ENCODE data around the gene TTC19.
A peak's percentile ranks its signal among the peaks of the same experiment; 100 is the strongest.

The TTC19 gene, protein sequence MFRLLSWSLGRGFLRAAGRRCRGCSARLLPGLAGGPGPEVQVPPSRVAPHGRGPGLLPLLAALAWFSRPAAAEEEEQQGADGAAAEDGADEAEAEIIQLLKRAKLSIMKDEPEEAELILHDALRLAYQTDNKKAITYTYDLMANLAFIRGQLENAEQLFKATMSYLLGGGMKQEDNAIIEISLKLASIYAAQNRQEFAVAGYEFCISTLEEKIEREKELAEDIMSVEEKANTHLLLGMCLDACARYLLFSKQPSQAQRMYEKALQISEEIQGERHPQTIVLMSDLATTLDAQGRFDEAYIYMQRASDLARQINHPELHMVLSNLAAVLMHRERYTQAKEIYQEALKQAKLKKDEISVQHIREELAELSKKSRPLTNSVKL

DNA sequence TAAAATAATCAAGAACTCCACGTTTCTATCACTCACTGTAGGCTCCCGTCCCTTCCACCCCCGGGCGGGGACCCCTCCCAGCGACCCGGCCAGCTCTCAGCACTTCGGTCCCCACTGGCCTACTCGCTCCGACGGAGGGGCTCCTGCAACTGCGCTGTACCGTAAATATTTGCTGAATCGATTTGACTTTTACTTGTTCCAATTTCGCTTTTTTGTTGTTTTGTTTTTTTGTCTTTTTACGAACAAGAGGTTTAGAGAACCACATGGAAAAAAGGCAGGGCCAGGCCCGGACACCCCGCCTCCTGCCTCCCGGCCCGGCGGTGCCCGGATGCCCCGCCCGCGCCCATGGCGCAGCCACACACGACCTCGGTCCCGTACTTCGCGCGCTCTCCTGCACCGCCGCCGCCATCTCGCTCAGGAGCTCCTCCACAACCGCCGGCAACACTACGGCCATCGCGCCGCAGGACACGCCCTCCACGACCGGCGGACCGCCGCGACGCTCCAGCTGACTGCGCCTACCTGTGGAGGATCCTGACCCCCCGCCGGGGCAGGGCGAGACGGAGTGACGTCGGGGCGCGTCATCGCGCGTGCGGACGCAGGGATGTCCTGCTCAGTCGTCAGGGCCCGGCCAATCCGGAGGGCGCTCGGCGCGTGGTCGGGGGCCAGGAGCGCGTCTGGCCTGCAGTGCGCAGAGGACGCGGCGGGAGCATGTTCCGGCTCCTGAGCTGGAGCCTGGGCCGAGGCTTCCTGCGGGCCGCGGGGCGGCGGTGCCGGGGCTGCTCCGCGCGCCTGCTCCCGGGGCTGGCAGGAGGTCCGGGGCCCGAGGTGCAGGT lies at the start of gene TTC19, which contains the start of gene ZSWIM7:
TTC19 (plus strand) TSS at position 684 of the 833 bp plus-strand sequence; CDS start at position 709, 25 bp downstream.
ZSWIM7 (minus strand) TSS at position 564 of the 833 bp plus-strand sequence; CDS start at position 454, 110 bp downstream.
- DNase-seq: peak; percentile 70

DNA sequence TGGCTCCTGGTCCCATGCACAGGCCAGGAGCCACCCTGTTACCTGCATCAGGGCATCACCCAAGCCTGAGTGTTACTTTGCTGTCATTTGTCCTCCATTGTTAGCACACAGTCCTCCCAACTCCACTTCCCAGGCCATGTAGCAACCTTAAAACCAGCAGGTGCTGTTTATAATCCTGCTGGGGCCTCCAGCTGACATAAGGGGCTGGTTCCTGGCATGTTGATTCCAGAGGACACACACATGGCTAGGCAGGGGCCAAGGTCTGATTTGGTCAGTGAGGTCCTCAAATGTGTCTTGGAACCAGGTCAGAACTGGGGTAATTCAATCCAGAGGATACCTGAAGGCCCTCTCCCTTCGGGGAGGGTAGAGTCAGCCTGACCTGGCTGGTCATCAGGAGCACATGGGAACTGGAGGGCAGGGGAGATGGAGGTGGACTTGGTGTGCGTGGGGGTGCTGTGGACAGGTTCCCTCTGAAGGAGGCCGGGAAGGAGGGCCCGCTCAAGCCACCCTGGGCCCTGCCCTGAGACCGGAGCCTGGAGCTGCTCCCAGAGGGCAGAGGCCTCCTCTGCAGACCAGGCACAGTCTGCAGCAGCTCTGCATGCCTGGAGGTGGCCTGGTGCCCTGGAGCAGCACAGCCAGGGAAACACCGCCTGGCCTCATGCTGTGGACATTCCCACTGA lies 48.1 kb upstream of the TTC19 start:
- no peak for DNase-seq

DNA sequence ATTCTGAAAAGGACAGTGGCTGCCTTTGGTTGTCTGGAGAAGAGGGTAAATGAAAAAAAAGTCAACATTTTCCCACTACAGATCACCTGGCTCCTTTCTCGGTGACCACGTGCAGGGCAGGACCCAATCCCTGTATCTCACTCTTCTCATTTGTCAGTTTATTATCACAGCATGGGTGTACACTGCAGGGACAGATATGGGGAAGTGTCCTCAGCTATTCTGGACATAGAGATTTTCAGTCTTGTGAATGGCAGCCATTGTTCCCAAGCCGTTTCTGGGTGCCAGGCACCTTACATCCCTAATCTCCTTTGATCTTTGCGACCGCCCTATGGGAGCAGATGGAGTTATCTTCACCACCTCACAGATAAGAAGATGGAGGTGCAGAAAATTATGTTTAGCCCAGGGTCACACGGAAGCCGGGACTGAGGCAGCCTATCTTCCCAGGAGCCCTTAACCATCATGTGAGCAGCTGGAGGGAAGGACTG lies 47.5 kb upstream of the TTC19 start:
- no peak for DNase-seq

DNA sequence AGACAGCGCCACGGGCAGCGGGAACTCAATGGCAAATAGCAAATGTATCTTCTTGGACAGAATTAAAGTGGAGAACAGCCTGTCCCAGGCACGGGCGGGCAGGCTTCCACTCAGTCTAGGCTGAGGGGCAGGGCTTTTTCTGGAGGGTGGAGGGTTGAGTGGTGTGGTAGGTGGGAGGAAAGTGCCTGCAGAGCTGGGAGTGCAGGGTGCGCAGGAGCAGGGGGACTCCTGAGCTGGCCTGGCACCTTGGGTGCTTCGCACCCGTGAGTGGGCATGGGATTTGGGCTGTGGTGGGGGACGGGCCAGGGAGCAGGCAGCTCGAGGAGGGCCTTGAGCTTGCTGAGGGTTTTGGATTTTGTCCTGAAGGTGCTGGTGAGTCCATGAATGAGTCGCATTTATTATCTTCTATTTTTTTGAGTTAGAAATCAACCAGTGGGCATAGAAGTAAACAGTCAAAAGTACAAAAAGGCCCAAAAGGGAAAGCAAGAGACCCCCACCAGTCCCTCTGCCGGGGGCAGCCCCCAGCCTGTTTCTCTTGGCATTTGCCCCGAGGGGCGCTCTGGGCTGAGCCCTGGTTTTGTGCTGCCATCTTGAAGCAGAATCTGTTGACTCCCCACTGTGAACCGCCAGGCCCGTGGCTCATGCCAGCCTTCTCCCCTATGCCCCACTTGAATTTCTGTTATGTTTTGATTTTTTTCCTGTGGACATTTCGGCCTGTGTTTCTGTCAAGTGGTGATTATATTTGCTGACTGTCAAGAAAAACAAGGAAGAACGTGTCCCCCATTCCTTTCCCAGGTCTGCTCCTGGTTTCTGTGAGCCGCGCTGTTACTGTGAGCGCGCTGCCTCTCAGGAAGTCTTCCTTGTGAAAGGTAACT lies 46.5 kb upstream of the TTC19 start:
- DNase-seq: no peak

DNA sequence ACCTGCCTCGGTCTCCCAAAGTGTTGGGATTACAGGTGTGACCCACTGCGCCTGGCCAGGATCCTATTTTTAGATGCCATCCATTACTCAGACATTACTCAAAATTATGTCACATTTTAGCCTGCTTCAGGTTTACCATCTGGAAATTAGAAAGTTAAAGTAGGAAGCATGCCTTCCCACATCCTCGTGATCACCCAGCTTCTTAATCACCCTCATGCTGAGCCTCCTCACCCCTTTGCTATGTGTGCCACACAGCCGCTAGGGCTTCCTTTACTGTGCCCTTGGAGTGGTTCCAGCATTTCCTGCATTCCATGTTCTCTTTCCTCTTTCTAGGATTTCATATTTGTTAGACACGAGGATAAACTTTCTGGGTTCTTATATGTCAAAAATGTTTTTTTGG lies 45.4 kb upstream of the TTC19 start:
- DNase-seq: no peak

DNA sequence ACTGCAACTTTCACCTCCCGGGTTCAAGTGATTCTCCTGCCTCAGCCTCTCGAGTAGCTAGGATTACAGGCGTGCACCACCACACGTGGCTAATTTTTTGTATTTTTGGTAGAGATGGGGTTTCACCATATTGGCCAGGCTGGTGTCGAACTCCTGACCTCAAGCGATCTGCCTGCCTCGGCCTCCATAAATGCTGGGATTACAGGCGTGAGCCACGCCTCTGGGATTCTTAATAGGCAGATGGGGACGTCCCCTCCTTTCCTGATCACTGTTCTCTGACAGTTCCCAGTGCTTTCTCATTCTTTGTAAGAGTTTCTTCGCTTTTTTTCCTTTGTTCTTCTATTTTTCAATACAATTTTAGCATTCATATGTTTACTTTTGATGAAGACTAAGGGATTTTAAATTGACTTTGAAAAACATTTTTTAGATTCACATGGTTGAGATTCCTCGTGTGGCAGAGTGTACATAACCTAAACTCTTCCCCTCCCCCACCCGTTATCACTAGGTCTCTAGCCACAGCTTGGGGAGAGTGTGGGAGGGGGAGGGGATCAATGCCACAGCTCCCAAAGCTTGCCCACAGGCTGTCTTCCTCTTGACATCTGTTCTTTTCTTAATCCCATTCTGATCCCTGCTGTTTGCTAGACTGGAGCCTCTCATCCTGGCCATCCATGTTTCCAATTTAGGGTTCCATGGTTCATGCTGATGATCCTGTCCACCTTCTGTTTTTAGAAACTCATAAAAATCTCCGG lies 43.7 kb upstream of the TTC19 start:
- DNase-seq: no peak

DNA sequence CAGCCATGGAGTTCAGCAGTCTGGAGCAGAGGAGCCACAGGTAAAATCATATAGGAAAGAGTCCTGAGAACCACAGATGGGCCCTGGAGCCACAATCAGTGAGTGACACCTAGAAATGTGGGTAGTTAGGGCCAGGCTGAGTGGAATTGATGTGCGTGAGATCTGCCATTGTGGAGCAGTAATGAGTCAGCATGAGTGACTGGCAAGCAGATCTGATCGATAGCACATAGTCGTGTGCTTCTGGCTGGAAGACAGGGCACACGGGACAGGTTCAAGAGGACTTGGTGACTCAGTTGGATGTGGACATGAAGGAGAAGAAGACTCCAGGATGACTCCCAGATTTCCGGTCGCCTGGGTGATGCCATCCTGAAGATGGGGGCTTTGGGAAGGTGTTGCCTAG lies 42.4 kb upstream of the TTC19 start:
- no peak for DNase-seq

DNA sequence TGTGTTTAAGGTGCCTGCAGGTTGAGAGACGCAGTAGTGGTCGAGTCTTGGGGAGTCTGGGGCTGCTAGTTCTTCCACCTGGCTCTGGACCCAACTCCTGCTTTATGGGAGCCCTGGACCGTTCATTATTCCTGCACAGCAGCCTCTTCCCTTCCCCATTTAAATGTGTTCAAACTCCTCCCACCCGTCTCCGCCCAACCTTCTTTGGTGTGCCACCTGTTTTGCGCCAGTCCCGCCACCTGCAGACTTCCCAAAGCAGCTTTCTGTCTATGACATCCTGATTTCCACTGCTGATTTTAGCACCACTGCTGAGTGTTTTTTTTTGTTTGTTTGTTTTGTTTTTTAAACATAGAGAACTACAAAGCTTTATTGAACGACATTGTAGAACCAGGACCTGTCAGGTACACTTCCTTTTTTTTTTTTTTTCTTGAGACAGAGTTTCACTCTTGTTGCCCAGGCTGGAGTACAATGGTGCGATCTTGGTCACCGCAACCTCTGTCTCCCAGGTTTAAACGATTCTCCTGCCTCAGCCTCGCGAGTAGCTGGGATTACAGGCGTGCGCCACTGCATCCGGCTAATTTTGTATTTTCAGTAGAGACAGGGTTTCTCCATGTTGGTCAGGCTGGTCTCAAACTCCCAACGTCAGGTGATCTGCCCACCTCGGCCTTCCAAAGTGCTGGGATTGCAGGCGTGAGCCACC lies 41.9 kb upstream of the TTC19 start:
- no peak for DNase-seq

DNA sequence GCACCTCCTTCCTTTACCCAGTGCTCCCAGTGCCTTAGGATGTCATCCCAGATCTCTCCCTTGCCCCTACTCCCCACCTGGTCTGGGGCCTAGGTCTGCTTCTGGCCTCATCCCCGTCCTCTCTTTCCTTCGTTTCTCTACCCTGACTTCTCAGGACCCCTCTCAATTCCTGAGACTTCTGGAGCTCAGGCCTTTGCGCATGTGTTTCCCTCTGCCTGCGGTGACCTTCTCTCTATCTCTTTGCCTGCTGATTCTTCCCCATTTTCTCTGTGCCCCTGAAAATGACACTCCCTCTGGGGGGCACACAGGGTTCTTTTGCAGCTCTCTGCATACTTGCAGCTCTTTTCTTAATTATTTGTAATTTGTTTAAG lies 41.2 kb upstream of the TTC19 start:
- DNase-seq: no peak

DNA sequence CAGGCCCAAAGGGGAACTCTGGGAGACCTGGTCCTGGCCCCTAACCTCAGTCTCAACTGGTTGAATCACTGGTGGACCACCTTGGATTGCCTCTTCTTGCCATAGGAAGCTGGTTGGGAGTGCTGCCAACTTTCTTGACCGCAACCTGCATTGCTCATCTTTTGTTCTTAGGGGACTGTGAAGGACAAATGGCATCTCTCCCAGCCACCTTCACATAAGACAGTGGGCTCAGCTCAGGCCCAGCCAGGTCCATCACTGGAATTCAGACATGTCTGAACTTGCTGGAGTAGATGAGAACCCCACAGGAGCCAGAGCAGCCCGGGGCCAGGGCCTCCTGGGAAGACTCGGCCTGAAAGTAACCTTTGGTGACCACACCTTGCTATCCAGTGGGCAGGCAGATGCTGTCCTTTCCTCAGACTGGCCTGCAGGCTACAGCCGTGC lies 35.9 kb upstream of the TTC19 start:
- DNase-seq: no peak

DNA sequence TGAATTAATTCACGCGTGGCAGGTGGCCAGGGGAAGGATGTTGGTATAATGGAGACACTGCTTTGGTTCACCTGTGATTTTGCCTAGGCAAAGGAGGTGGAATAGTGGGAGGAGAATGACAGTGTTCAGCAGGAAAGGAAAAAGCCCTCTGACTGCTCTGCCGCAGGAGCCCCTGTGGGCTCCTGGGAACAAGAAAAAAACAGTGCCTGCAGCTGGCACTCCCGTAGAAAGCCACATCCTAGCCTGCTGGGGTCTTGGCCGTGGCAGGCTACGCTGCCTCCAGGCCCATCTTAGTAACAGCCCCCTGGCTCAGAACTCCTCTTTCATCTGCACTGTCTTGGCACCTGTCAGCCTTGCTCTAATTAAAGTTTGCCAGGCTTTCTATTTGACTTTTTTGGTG lies 34.1 kb upstream of the TTC19 start:
- no peak for DNase-seq

DNA sequence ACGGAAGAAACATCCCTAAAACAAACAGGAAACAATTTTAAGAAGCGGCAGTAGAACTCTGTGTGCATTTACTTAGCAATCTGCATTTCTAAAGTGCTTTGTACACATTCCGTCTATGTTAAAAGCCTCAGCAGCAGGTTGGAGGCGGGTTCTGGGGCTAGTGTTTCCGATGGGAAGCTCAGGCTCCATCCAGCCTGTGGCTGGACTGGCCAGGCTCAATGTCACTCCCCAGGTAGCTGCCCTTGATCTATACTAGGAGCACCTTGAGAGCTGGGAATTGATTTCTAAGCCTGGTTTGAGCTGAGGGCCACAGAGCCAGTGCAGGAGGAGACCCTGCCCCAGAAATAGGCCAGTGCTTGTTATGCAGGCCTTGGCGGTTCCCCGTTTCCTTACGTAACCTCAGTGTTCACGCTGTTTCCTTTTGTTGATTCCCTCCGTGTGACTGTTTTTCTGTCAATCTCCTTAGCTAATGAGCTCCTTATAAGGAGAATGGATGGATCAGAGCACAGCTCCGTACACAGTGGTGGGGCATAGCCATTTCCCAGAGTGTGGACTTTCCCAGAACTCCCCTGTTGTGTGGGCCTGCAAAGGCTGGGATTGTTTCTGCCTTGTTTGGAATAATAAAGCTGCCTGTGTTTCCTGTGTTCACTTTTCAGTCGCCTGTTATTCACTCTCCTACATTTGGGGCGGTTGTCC lies 33.3 kb upstream of the TTC19 start:
- DNase-seq: peak; percentile 35

DNA sequence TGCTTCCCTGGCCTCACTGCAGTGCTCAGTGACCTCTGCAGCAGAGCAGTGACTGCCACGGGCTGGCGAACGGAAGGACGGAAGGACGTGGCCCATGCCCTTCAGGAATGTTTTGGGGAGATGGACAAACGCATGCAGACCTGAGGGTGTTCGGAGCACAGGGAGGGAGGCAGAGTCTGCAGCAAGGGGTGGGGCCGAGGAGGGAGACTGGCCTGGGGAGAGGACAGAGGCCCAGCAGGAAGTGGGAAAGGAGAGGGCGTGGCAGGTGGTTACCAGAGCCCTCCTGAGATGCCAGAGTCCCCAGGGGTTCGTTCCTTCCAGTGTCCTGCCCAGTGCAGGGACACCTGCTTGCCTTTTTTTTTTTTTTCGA lies 32.8 kb upstream of the TTC19 start:
- DNase-seq: no peak

DNA sequence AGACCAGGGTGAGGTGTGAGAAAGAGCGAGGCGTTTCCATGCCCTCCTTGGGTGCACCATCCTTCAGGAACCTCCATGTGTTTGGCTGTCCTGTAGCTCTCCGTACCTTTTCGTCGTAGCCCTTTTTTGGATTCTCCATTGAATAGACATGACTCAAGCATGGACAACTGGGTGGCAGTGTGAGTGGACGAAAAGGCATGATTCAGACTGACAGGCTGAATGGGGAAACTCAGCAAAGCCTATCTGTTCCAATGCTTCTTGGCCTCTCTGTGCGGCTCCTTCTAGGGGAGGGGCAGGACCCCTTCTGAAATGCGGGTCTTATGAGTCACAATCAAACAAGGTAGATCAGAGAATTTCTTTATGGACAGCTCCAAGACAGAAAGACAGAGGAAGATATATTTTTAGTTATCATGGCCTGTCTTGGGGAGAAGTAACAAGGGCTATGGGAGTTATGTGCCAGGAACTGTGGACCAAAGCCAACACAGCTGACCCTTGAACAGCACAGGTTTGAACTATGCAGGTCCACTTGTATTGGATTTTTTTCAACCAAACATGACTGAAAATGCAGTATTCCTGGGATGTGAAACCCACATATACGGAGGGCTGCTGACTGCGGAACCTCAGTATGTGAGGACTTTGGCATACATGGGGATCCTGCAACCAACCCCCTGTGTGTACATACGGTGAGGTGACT lies 31.8 kb upstream of the TTC19 start:
- no peak for DNase-seq

DNA sequence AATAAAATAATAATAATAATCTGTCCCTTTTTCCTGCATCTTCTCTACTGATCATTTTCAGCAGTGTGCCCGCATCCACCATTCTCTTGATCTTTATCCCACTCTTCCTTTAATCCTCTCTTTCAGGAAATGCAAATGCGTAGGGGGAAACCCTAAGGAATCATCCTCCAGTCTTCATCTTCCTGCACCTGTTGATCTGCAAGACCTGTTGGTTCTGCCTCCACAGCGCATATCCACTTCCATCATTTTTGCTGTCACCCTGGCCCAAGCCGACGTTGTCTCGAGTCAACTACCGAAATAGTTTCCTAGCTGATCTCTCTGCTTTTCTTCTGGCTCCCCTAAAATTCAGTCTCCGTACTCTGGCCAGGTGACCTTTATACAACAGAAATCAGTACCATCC lies 30.2 kb upstream of the TTC19 start:
- DNase-seq: no peak

DNA sequence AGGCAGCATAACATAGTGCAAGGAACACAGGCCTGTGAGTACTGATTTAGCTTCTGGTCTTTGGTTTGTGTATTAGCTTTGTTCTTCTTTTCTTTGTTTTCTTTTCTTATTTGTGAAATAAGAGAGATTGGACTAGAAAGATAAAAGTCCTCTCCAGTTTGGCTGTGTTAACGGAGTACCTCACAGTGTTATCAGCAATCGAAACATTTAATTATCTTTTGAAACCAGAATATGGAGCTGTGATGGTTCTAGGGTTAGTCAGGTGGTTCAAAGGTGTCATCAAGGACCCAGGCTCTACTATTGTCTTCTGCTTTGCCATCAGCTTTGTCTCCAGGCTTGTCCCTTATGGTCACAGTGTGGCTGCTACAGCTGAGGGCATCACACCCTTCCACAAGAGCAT lies 29.1 kb upstream of the TTC19 start:
- no peak for DNase-seq

DNA sequence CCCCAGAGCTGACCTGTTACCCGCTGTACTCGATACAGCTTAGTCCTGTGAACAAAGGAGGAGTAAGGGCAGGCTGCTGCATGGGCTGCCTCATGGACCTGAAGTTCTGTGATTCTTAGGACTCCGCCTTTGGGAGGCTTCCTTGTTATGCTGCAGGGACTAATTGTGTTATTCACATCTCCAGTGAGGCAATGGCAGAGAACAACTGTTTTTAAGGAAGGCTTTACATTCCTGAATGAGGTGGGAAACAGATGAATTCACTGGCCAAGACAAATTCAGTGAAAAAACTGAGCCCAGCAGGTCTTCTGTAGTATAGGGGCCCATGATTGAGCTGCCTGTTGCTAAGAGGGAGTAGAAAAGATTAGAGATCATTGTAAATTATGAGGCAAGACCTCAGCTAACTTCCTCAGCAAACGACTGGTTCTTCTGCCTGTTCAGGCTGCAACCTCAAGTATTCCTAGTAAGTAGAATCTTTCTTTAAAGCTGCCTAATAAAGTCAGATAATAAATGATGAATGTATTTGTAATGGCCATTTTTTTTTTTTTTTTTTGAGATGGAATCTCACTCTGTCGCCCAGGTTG lies 28.4 kb upstream of the TTC19 start:
- DNase-seq: no peak

DNA sequence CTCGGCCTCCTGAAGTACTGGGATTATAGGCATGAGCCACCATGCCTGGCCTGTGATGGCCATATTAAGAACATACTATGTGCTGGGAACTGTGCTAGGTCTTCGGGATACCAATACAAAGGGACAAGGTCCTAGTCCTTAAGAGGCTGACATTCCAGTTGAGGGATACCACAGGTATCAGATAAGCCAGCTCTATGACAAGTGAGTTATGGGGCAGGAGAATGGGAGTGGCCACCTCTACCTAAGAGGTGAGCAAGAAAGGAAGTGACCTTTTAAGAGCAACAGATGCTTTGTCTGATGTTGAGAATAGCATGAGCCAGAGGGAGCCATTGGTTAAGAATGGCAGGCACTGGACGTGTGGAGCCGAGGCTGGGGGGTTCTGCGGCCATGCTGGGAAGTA lies 27.7 kb upstream of the TTC19 start:
- DNase-seq: no peak

DNA sequence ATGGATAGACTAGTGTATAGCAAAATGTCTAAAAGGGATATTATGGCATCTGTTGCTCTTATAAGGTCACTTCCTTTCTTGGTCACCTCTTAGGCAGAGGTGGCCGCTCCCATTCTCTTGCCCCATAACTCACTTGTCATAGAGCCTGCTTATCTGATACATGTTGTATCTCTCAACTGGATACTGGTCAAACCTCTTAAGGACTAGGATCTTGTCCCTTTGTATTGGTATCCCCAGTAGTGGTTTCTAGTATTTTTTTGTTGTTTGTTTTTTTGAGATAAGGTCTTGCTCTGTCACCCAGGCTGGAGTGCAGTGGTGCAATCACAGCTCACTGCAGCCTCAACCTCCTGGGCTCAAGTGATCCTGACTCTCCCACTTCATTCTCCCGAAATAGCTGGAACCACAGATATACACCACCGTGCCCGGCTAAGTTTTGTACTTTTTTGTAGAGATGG lies 27.1 kb upstream of the TTC19 start:
- DNase-seq: no peak
